NCI-H526 treated with DMSO at 0.1 percent for 48 hours (cell line): Measurements from ENCODE around the gene SSBP2.
"Not testable (repeated sequence)": the region's sequence is repeated elsewhere in the genome, so short reads cannot be mapped to it uniquely, and the experiment has no call there.

Source experiments
- DNase-seq: peaks from one replicate; lab custom pipeline; 2025; lab: John Stamatoyannopoulos, UW

Gene SSBP2

DNA sequence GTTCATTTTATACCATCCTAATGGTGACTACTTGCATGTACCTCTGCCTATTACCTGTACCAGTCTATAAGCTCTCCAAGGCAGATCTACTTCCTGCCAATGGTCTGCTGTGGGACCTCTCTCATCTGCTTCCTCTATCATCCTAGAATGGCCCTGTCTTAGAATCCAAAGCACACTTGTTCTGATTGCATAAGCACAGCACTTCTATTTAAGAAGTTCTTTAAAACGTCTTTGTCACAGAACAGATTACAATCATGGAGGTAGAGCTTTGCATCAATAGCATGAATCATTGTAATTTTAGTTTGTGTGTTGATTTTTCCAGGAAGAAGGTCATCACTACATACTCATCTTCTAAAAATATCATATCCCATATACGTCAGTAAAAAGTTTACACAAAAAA lies 225.2 kb downstream of the SSBP2 start:
- no peak for DNase-seq

DNA sequence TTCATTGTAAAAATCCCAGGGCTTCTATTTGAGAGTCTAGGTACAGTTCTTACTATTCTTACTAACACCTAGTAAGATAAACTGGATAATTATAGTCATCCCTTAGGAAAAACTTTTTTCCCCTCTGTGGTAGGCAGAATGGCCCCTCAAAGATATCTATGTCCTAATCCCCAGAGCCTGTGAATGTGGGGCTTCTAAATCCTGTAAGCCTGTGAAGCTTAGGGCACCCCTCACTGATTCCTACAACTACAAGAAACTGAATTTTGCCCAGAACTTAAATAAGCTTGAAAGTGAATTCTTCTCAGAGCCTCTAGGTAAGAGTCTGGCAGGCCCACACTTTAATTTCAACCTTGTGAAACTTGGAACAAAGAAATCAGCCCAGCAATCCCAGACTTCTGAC lies 226.9 kb downstream of the SSBP2 start:
- no peak for DNase-seq

DNA sequence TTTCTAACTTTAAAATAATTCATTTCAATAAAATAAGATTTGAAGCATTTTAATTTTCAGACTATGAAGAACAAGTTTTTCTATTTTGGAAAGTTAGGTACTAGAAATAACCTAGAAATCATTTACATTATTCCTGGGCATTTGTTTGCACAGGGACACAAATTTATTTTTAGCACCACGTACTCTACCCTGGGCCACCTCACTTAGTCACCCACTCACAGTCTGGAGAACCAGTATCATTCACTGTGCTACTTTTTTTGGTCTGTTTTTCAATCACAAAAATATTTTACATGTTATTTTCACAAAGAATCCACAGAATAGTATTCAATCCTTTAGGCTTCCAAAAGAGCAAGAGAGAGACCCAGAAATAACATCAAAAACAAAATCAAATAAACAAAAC lies 228.3 kb downstream of the SSBP2 start:
- no peak for DNase-seq

- DNase-seq: no peak
These were observed 230.1 kb downstream of the SSBP2 start for GRCh38 chr5:81520769-81521168.

DNA sequence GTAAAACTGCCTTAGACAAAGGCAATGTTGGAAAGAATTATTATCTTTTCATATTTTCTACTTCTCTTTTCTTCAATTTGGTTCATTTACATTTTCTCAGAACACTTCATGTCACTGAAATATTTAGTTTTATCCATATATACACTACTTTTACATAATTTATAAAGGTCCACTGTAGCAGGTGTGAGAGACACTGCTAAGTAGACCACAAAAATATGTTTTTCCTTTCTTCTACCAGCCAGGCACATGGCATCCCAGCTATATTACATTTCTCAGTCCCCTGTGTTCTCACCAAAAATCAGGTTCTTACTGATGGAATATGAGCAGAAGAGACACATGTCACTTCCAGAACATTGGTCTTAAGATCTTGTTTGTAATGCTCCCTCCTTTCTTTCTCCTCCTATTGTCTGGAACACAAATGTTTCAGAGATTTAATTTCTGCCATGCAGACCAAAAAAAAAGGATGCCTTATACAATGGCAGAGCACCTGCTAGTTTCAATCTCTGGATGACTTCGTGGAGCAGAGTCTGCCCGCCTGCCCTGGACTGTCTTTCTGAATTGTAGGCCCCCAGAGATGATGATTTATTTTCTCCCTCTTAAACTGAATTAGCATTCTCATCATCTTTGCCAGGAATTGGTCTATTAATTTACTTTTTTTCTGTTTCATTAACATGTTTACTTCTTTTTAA lies 231.5 kb downstream of the SSBP2 start:
- no peak for DNase-seq

GRCh38 chr5:81517462-81517861 lies 233.4 kb downstream of the SSBP2 start:
- no peak for DNase-seq

DNA sequence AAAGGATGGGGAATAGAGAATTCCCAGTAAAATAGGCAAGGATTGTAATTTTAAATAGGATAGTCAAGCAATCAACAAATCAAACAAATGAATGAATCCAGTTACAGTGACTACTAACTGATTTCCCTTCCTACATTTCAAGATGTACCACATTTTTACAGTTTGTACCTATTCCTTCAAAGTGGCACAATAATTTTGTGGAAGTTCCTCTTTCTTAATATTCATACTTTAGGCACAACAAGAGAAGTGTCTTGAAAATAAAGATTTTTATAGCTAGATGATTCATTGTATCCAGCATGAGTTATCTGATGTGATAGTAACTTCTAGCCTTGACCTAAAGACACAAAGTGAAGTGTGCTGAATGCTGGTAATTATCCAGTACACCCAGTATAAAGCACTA lies 234.8 kb downstream of the SSBP2 start:
- DNase-seq: no peak

DNA sequence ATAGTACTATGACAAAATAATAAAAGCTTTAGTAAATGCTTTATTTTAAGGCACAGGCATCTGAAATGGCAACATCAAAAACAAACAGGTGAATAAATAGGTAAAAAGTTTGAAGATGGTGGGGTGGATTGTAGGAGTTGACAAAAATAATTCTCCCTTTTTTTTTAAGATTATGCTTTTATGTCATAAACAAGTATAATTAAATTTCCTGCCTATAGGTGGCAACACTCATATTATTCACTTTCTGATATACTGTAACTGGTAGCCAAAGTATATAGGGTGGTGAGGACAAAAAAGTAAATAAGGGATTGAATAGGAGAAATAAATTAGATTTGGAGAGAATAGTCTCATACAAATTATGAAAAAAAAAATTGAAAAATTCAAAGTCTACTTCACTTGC lies 236.9 kb downstream of the SSBP2 start:
- DNase-seq: no peak

GRCh38 chr5:81513473-81513872 lies 237.4 kb downstream of the SSBP2 start:
- no peak for DNase-seq

- DNase-seq: peak; percentile 56
These were observed 243.9 kb downstream of the SSBP2 start for GRCh38 chr5:81506900-81507588.

GRCh38 chr5:81506378-81506777 lies 244.5 kb downstream of the SSBP2 start:
- no peak for DNase-seq

- DNase-seq: no peak
These were observed 245.2 kb downstream of the SSBP2 start for GRCh38 chr5:81505672-81506071.

DNA sequence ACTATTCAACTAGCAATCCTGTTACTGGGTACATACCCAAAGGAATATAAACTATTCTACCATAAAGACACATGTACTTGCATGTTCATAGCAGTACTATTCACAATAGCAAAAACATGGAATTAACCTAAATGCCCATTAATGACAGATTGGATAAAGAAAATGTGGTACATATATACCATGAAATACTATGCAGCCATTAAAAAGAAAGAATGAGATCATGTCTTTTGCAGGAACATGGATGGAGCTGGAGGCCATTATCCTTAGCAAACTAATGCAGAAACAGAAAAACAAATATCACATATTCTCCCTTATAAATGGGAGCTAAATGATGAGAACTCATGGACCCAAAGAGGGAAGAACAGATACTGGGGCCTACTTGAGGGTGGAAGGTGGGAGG lies 247.3 kb downstream of the SSBP2 start:
- DNase-seq: not testable (repeated sequence)

DNA sequence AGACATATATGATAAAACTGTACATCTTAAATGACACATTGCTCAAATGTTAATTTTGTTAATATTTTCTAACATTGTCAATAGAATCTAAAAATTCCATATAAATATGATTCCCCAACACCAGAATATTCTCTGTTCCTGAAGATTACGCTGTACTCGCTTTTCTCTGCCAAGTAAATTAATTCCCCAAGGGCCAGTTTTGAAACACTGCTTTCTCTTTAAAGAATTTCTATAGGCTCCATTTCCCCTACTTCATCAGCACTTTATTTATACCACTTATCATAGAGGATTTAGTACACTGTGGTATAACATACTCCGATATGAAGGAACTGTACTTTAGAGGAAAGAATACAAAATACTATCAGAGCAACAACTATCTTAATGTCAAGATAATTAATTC lies 255.6 kb downstream of the SSBP2 start:
- DNase-seq: no peak

- DNase-seq: no peak
These were observed 262.0 kb downstream of the SSBP2 start for GRCh38 chr5:81488862-81489261.

- no peak for DNase-seq
These were observed 264.2 kb downstream of the SSBP2 start for GRCh38 chr5:81486711-81487110.

DNA sequence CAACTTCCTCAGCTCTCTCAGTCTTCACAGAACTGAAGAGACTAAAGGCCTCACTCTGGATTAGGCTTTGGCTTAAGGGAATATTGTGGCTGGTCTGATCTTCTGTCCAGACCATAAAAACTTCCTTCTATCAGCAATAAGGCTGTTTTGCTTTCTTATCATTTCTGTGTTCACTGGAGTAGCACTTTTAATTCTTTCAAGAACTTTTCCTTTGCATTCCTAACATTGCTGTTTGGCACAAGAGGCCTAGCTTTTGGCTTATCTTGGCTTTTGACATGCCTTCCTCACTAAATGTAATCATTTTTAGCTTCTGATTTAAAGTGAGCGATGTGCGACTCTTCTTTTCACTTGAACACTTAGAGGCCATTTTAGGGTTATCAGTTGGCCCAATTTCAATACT lies 268.3 kb downstream of the SSBP2 start:
- DNase-seq: no peak

DNA sequence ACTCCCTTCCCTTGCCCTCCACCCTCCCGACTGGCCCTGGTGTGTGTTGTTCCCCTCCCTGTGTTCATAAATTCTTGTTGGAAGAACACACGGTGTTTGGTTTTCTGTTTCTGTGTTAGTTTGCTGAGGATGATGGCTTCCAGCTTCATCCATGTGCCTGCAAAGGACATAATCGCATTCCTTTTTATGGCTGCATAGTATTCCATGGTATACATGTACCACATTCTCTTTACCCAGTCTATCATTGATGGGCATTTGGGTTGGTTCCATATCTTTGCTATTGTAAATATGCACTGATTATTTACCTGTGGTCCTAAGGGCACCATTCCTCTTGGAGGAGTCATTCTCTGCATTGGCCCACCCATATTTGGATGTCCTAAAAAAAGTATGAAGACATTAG lies 277.5 kb downstream of the SSBP2 start:
- DNase-seq: not testable (repeated sequence)

GRCh38 chr5:81469676-81470075 lies 281.2 kb downstream of the SSBP2 start:
- DNase-seq: no peak

DNA sequence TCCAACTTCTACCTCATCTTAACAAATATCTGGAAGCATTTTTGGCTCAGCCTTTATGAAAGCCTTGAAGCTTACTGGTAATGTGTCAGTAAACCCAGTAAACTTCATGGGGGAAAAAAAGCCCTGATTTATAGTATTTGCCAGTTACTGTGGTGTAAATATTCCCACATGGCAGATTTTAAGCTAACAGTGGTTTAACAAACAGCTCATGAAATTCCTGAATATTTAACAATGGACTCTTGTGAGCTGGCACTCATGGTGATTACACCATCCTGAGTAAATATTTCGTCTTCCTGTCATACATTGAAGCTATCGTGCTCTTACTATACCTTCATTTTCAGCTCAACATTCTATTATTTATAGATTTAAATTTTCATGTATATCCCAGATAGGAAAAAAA lies 300.0 kb downstream of the SSBP2 start:
- DNase-seq: no peak

GRCh38 chr5:81435023-81435422 lies 315.9 kb downstream of the SSBP2 start:
- no peak for DNase-seq

DNA sequence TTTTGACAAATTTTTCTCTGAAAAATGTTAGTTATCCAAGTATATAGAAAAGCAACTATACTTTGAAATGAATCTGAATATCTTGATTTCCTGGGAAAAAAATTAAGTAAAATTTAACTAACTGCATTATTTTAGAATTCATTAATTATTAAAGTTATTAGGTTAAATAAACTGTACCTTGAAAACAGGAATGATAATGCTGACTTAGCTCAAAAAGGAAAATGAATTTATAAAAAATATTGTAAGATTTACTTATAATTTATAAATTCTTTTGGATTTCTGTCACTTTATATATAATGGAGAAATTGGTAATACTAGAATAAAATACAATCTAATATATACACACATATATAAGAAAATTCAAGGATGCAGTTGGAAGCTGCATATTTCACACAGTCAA lies 320.9 kb downstream of the SSBP2 start:
- no peak for DNase-seq

- DNase-seq: no peak
These were observed 321.5 kb downstream of the SSBP2 start for GRCh38 chr5:81429363-81429762.

GRCh38 chr5:81428861-81429260 lies 322.0 kb downstream of the SSBP2 start:
- no peak for DNase-seq
